ENCODE data around the gene FOXS1.

- TF ChIP-seq CTCF (IDR thresholded peaks at IDR 0.05; ENCODE audit: borderline replicate concordance, extremely low read depth, low read length, poor library complexity, severe bottlenecking) (no peak), EZH2 (IDR thresholded peaks at IDR 0.05; ENCODE audit: borderline replicate concordance, low read depth, low read length, severe bottlenecking) (no peak)
These were observed 26.2 kb downstream of the FOXS1 start, which contains the start of gene MYLK2 for GRCh38 chr20:31819083-31819784.
